ENCODE data around the gene HES1. TPM values are rescaled to one million over a fixed set of nuclear protein-coding genes. Genes with fewer than 3 reads are reported as not detected.

HES1 gene
- total RNA-seq, 6 donors from 2014 or later: 12.6 to 43.4 (median 25.9) TPM

GRCh38 chr3:194162070-194162678 lies 26.2 kb downstream of the HES1 start:
- no peak for DNase-seq
- Histone ChIP-seq H3K4me1 (peaks cover 13 to 28% (median 18%) of the 10 kb centered on the region in 4 donors), H3K4me3 (no peak overlapping the region), H3K36me3 (no peaks in the 10 kb centered on the region), H3K27ac (no peak overlapping the region), H3K27me3 (no peaks in the 10 kb centered on the region), H3K9me3 (no peaks in the 10 kb centered on the region)
- 85 to 91% methylated on average over 9 to 10 of the region's 10 CpGs for WGBS, 2 donors
- no peak for ATAC-seq (ENCODE audit: low FRiP score in 2 of 2)
- TF ChIP-seq EP300 (IDR thresholded peaks at IDR 0.05): no peak
- no peak for TF ChIP-seq CTCF (IDR thresholded peaks at IDR 0.05)
- no peak for TF ChIP-seq POLR2A (IDR thresholded peaks at IDR 0.05)
- no peak for TF ChIP-seq POLR2AphosphoS5 (IDR thresholded peaks at IDR 0.05)

- Histone ChIP-seq H3K4me3 (no peak overlapping the region), H3K36me3 (no peaks in the 10 kb centered on the region), H3K9me3 (no peaks in the 10 kb centered on the region), H3K27me3 (no peaks in the 10 kb centered on the region), H3K4me1 (peaks cover 21 to 28% (median 23%) of the 10 kb centered on the region in 4 donors), H3K27ac (no peak overlapping the region)
- ATAC-seq (ENCODE audit: low FRiP score in 2 of 2) (no peak), DNase-seq (no peak)
- WGBS, 2 donors: 95 to 96% methylated on average over 6 of the region's 6 CpGs
- TF ChIP-seq CTCF (IDR thresholded peaks at IDR 0.05) (no peak), POLR2AphosphoS5 (IDR thresholded peaks at IDR 0.05) (no peak), EP300 (IDR thresholded peaks at IDR 0.05) (no peak), POLR2A (IDR thresholded peaks at IDR 0.05) (no peak)
These were observed 27.1 kb downstream of the HES1 start for GRCh38 chr3:194162817-194163584.

GRCh38 chr3:194163697-194164096 lies 27.7 kb downstream of the HES1 start:
- Histone ChIP-seq H3K27me3 (no peaks in the 10 kb centered on the region), H3K36me3 (no peaks in the 10 kb centered on the region), H3K4me1 (peaks cover 24 to 34% (median 28%) of the 10 kb centered on the region in 4 donors), H3K9me3 (no peaks in the 10 kb centered on the region), H3K4me3 (no peak overlapping the region), H3K27ac (no peak overlapping the region)
- DNase-seq: no peak
- ATAC-seq (ENCODE audit: low FRiP score in 2 of 2): no peak
- no peak for TF ChIP-seq EP300 (IDR thresholded peaks at IDR 0.05)
- TF ChIP-seq CTCF (IDR thresholded peaks at IDR 0.05): no peak
- TF ChIP-seq POLR2AphosphoS5 (IDR thresholded peaks at IDR 0.05): no peak
- TF ChIP-seq POLR2A (IDR thresholded peaks at IDR 0.05): no peak
- 70 to 79% methylated on average over 5 of the region's 5 CpGs for WGBS, 2 donors

GRCh38 chr3:194164861-194165260 lies 28.9 kb downstream of the HES1 start:
- Histone ChIP-seq H3K9me3 (no peaks in the 10 kb centered on the region), H3K36me3 (no peaks in the 10 kb centered on the region), H3K4me3 (no peak overlapping the region), H3K4me1 (peaks cover 24 to 30% (median 28%) of the 10 kb centered on the region in 4 donors), H3K27ac (no peak overlapping the region), H3K27me3 (no peaks in the 10 kb centered on the region)
- no peak for ATAC-seq (ENCODE audit: low FRiP score in 2 of 2)
- TF ChIP-seq EP300 (IDR thresholded peaks at IDR 0.05) (no peak), POLR2A (IDR thresholded peaks at IDR 0.05) (no peak), POLR2AphosphoS5 (IDR thresholded peaks at IDR 0.05) (no peak), CTCF (IDR thresholded peaks at IDR 0.05) (no peak)
- WGBS, 2 donors: 83 to 87% methylated on average over 5 of the region's 5 CpGs
- no peak for DNase-seq
